ENCODE results near the gene PTGDR.

The PTGDR gene

GRCh38 chr14:52269100-52269499, 1.6 kb downstream of the PTGDR start:
- H3K4me3 ChIP-seq (ENCODE audit: control insufficient read depth, low read depth, low read length) = no peak overlapping the region
- TF ChIP-seq CTCF (IDR thresholded peaks at IDR 0.05; ENCODE audit: control insufficient read depth, insufficient read depth, low read depth, low read length, missing control alignments) = no peak
- no peak for DNase-seq (ENCODE audit: low read depth)

- no peak for TF ChIP-seq CTCF (IDR thresholded peaks at IDR 0.05; ENCODE audit: control insufficient read depth, insufficient read depth, low read depth, low read length, missing control alignments)
- no peak for DNase-seq (ENCODE audit: low read depth)
- no peak overlapping the region for H3K4me3 ChIP-seq (ENCODE audit: control insufficient read depth, low read depth, low read length)
Measured at GRCh38 chr14:52269982-52270381, 2.5 kb downstream of the PTGDR start.

- no peak for TF ChIP-seq CTCF (IDR thresholded peaks at IDR 0.05; ENCODE audit: control insufficient read depth, insufficient read depth, low read depth, low read length, missing control alignments)
Measured at GRCh38 chr14:52271538-52271937, 4.0 kb downstream of the PTGDR start.

GRCh38 chr14:52272375-52272774, 4.9 kb downstream of the PTGDR start:
- no peak overlapping the region for H3K4me3 ChIP-seq (ENCODE audit: control insufficient read depth, low read depth, low read length)
- no peak for DNase-seq (ENCODE audit: low read depth)
- TF ChIP-seq CTCF (IDR thresholded peaks at IDR 0.05; ENCODE audit: control insufficient read depth, insufficient read depth, low read depth, low read length, missing control alignments) = peak; percentile 51

More at GRCh38 chr14:52271538-52271937, 4.0 kb downstream of the PTGDR start:
- H3K4me3 ChIP-seq (ENCODE audit: control insufficient read depth, low read depth, low read length) = no peak overlapping the region
- DNase-seq (ENCODE audit: low read depth) = no peak

- no peak for TF ChIP-seq CTCF (IDR thresholded peaks at IDR 0.05; ENCODE audit: control insufficient read depth, insufficient read depth, low read depth, low read length, missing control alignments)
- no peak for DNase-seq (ENCODE audit: low read depth)
Measured at GRCh38 chr14:52275372-52275771, 7.9 kb downstream of the PTGDR start.

GRCh38 chr14:52277552-52277951, 10.1 kb downstream of the PTGDR start:
- no peak for TF ChIP-seq CTCF (IDR thresholded peaks at IDR 0.05; ENCODE audit: control insufficient read depth, insufficient read depth, low read depth, low read length, missing control alignments)
- no peak for DNase-seq (ENCODE audit: low read depth)
- H3K4me3 ChIP-seq (ENCODE audit: control insufficient read depth, low read depth, low read length) = no peak overlapping the region

More at GRCh38 chr14:52275372-52275771, 7.9 kb downstream of the PTGDR start:
- H3K4me3 ChIP-seq (ENCODE audit: control insufficient read depth, low read depth, low read length) = no peak overlapping the region

GRCh38 chr14:52279408-52279807, 11.9 kb downstream of the PTGDR start:
- TF ChIP-seq CTCF (IDR thresholded peaks at IDR 0.05; ENCODE audit: control insufficient read depth, insufficient read depth, low read depth, low read length, missing control alignments) = no peak
- no peak for DNase-seq (ENCODE audit: low read depth)
- no peak overlapping the region for H3K4me3 ChIP-seq (ENCODE audit: control insufficient read depth, low read depth, low read length)
